Dermis blood vessel endothelial cell (primary cell): ENCODE results near the gene GRID1. TPM values are rescaled to one million over a fixed set of nuclear protein-coding genes. Genes with fewer than 3 reads are reported as not detected.
A peak's percentile ranks its signal among the peaks of the same experiment; 100 is the strongest.
"Not testable (repeated sequence)": the region's sequence is repeated elsewhere in the genome, so short reads cannot be mapped to it uniquely, and the experiment has no call there.

Experiments
- DNase-seq: peaks from one replicate; pipeline ENCODE4 v3.0.0; 2010
- total RNA-seq: library from RNA; depleted of rRNA; stranded (reverse); fragments of >200 nt; gene quantifications from 2 replicates; pipeline ENCODE4 v1.2.3, GENCODE V29; 2014

GRID1 gene
- total RNA-seq, 1 donor from 2014 or later, result not detected

- DNase-seq, result no peak
Observed at GRCh38 chr10:86391986-86392722, 25.6 kb upstream of the GRID1 start.

GRCh38 chr10:86391236-86391840, 24.7 kb upstream of the GRID1 start:
- DNase-seq, result no peak

GRCh38 chr10:86390337-86391120, 23.9 kb upstream of the GRID1 start:
- no peak for DNase-seq

- peak; percentile 36 for DNase-seq
Observed at GRCh38 chr10:86389441-86390193, 23.0 kb upstream of the GRID1 start.

- DNase-seq, result not testable (repeated sequence)
Observed at GRCh38 chr10:86389109-86389440, 22.5 kb upstream of the GRID1 start.

GRCh38 chr10:86388119-86388704, 21.6 kb upstream of the GRID1 start:
- DNase-seq, result no peak

GRCh38 chr10:86387178-86387794, 20.7 kb upstream of the GRID1 start:
- no peak for DNase-seq

GRCh38 chr10:86385806-86386205, 19.2 kb upstream of the GRID1 start:
- DNase-seq, result no peak

- DNase-seq, result no peak
Observed at GRCh38 chr10:86377797-86378146, 11.2 kb upstream of the GRID1 start.

- peak; percentile 74 for DNase-seq
Observed at GRCh38 chr10:86376852-86377796, 10.5 kb upstream of the GRID1 start.

GRCh38 chr10:86376403-86376802, 9.8 kb upstream of the GRID1 start:
- no peak for DNase-seq

- no peak for DNase-seq
Observed at GRCh38 chr10:86375204-86375603, 8.6 kb upstream of the GRID1 start.

- DNase-seq, result no peak
Observed at GRCh38 chr10:86374664-86375063, 8.1 kb upstream of the GRID1 start.

GRCh38 chr10:86373828-86374227, 7.2 kb upstream of the GRID1 start:
- no peak for DNase-seq

- DNase-seq, result no peak
Observed at GRCh38 chr10:86373251-86373650, 6.7 kb upstream of the GRID1 start.

- DNase-seq, result no peak
Observed at GRCh38 chr10:86372784-86373239, 6.2 kb upstream of the GRID1 start.

GRCh38 chr10:86372119-86372783, 5.7 kb upstream of the GRID1 start:
- DNase-seq, result no peak

- DNase-seq, result no peak
Observed at GRCh38 chr10:86371691-86372090, 5.1 kb upstream of the GRID1 start.

- DNase-seq, result no peak
Observed at GRCh38 chr10:86371116-86371515, 4.5 kb upstream of the GRID1 start.

GRCh38 chr10:86370006-86370585, 3.5 kb upstream of the GRID1 start:
- DNase-seq, result no peak
